ENCODE results near the gene PER2. TPM values are rescaled to one million over a fixed set of nuclear protein-coding genes. Genes with fewer than 3 reads are reported as not detected.

Gene PER2
- total and polyA plus RNA-seq, 8 donors: 4.4 to 188 (median 23.2) TPM

DNA sequence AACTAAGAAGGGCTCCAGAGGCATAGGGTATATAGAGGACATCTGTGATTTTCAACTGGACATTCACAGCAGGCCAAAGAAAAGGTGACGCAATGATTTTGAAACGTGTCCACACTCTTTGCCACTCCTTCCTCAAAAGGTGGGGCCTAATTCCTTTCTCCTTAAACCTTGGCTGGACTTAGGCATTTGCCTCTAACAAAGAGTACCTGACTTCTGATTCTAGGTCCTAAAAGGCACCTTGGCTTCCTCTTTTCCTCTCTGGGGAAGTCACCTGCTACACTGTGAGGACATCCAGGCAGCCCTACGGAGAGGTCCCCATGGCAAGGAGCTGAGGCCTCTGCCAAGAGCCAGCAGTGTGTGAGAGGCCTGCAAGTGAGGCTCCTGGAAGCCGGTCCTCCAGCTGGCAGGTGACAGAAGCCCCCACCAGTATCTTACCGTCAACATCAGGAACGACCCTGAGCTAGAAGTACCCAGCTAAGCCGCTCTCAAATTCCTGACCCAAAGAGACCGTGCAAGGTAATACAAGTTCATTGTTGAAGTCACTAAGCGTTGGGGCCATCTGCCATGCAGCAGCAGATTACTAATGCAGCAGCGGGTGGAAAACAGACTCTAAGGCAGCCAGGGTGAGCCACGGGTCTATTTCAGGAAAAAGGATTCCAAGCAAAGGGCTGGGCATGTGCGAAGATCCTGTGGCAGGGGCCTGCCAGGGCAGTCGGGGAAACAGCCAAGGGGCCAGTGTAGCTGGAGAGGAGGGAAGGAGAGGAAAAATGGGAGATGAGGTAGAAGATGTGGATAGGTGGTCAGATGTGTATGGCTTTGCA, 41.2 kb downstream of the PER2 start:
- WGBS, 5 donors: 69 to 84% (median 79%) methylated on average over 13 of the region's 13 CpGs
- Histone ChIP-seq H3K27ac (peak overlapping the region; percentile 41 to 70 (median 54)), H3K27me3 (no peaks in the 10 kb centered on the region), H3K9me3 (no peaks in the 10 kb centered on the region), H3K4me3 (no peak overlapping the region), H3K36me3 (peaks cover 29 to 87% (median 84%) of the 10 kb centered on the region in 4 donors), H3K4me1 (peaks cover 8 to 25% (median 17%) of the 10 kb centered on the region in 4 donors)
- intact Hi-C loops (cut with DNase I; ENCODE audit: low total_unique reads): no loop called here
- no peak for DNase-seq
- TF ChIP-seq EP300 (IDR thresholded peaks at IDR 0.05) (no peak), POLR2AphosphoS5 (IDR thresholded peaks at IDR 0.05) (peak in 1 of 3 donors; percentile 63)

DNA sequence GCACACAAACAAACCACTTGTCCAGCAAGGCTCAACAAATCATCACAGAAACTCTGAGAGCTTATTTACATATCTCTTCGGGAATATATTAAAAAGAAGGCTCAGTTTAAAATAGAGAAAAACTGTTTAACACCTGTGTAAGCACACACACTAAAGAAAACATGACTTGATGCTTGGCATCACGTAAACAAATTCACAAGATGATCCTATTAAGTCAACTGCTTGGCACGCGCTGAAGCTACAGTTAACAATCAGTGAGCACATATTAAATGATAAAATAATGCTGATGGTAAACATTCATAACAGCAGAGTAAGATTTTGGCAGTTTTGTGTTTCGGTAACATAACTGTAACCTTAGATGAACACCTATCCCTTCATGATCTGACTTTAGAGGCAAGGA, 44.3 kb downstream of the PER2 start:
- no peak overlapping the region for H3K27ac ChIP-seq
- peaks cover 4 to 57% (median 53%) of the 10 kb centered on the region in 4 donors for H3K36me3 ChIP-seq
- no peaks in the 10 kb centered on the region for H3K9me3 ChIP-seq
- intact Hi-C loops (cut with DNase I; ENCODE audit: low total_unique reads): no loop called here
- H3K27me3 ChIP-seq: peaks cover 0 to 17% (median 8%) of the 10 kb centered on the region in 3 donors
- H3K4me1 ChIP-seq: peaks cover 25 to 41% (median 36%) of the 10 kb centered on the region in 4 donors
- DNase-seq: no peak
- no peak overlapping the region for H3K4me3 ChIP-seq
- no peak for TF ChIP-seq POLR2A (IDR thresholded peaks at IDR 0.05)
- TF ChIP-seq POLR2AphosphoS5 (IDR thresholded peaks at IDR 0.05): no peak
- TF ChIP-seq, protein P1, sequence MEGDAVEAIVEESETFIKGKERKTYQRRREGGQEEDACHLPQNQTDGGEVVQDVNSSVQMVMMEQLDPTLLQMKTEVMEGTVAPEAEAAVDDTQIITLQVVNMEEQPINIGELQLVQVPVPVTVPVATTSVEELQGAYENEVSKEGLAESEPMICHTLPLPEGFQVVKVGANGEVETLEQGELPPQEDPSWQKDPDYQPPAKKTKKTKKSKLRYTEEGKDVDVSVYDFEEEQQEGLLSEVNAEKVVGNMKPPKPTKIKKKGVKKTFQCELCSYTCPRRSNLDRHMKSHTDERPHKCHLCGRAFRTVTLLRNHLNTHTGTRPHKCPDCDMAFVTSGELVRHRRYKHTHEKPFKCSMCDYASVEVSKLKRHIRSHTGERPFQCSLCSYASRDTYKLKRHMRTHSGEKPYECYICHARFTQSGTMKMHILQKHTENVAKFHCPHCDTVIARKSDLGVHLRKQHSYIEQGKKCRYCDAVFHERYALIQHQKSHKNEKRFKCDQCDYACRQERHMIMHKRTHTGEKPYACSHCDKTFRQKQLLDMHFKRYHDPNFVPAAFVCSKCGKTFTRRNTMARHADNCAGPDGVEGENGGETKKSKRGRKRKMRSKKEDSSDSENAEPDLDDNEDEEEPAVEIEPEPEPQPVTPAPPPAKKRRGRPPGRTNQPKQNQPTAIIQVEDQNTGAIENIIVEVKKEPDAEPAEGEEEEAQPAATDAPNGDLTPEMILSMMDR (IDR thresholded peaks at IDR 0.05): no peak
- TF ChIP-seq EP300 (IDR thresholded peaks at IDR 0.05): no peak
- 71 to 82% (median 77%) methylated on average over 5 of the region's 5 CpGs for WGBS, 5 donors

DNA sequence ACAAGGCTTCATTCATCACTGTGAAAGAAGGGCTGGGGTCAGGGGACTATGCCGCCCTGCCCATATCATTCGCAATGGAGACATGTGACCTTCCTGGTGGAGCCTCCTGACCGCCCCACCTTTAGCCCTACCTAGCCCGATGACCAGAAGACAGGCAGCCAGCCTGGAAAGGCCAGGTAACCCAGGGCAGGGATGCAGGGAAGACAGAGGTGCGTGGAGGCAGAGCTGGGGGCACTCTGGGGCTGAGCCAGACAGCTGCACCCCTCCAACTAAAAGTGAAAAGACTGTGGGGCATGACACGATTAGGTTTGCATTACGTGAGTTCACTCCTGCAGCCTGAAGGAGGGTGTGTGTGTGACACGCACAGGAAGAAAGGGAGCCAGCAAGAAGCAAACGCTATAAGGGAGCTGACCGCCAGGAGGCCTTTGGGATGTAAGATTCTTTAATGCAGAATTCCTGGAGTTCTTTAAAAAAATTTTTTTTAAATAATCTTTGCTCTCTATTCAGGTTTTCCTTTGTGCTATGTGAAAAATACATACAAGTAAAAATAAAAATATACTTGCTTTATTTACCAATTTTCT, 44.8 kb downstream of the PER2 start:
- peaks cover 0 to 23% (median 14%) of the 10 kb centered on the region in 3 donors for H3K27me3 ChIP-seq
- TF ChIP-seq EP300 (IDR thresholded peaks at IDR 0.05) (no peak), POLR2AphosphoS5 (IDR thresholded peaks at IDR 0.05) (no peak)
- TF ChIP-seq, protein P1 (IDR thresholded peaks at IDR 0.05): no peak
- 76 to 86% (median 79%) methylated on average over 10 of the region's 10 CpGs for WGBS, 5 donors
- H3K4me3 ChIP-seq: no peak overlapping the region
- peak overlapping the region in 2 of 5 donors; percentile 53 to 68 for H3K27ac ChIP-seq
- DNase-seq: no peak
- H3K4me1 ChIP-seq: peaks cover 28 to 47% (median 42%) of the 10 kb centered on the region in 4 donors
- no peaks in the 10 kb centered on the region for H3K9me3 ChIP-seq
- H3K36me3 ChIP-seq: peaks cover 4 to 51% (median 48%) of the 10 kb centered on the region in 4 donors
- intact Hi-C loops (cut with DNase I; ENCODE audit: low total_unique reads): no loop called here

DNA sequence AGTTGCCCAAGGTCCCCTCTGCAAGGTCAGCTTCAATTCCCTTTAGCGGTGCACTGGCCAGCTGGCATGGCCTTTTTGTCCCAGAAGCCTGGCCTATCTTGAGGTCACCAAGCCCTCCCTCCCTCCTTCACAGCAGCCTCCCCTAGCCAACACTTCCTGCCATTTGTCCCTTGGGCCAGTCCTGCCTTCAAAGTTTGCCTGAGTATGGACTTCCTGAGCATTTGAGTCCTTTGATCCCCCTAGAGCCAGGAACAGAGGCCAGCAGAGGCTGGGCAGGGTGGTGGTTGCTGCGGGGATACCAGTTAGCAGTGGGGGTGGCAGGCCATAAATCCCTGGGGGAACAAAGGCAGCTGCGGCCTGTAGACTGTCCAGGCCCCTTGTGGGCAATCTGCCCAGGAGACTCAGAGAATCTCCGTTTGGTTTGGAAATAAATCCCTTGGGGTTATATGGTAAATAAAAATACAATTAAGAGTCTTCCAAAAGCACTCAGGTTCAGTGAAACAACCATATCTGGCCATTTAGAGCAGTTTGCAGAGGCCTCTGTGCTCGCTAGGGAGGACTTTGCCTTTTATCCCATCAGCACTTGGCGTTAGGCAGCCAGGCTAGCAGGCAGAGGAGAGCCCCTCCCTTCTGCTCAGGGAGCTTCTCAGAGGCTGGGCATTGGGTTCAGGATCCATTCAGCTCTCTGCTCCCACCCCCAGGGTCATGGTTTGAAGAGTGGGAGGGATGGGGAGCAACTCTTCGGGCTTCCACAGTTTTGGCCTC, 45.5 kb downstream of the PER2 start:
- H3K36me3 ChIP-seq: peaks cover 4 to 46% (median 41%) of the 10 kb centered on the region in 4 donors
- TF ChIP-seq EP300 (IDR thresholded peaks at IDR 0.05) (no peak), POLR2AphosphoS5 (IDR thresholded peaks at IDR 0.05) (peak in 1 of 3 donors; percentile 29)
- WGBS, 5 donors: 37 to 54% (median 41%) methylated on average over 7 of the region's 7 CpGs
- no peak overlapping the region for H3K4me3 ChIP-seq
- peaks cover 0 to 30% (median 16%) of the 10 kb centered on the region in 3 donors for H3K27me3 ChIP-seq
- no peaks in the 10 kb centered on the region for H3K9me3 ChIP-seq
- intact Hi-C loops (cut with DNase I; ENCODE audit: low total_unique reads): no loop called here
- peaks cover 28 to 46% (median 43%) of the 10 kb centered on the region in 4 donors for H3K4me1 ChIP-seq
- peak overlapping the region in 4 of 5 donors; percentile 42 to 68 (median 58) for H3K27ac ChIP-seq
- peak; percentile 46 to 66 for DNase-seq

DNA sequence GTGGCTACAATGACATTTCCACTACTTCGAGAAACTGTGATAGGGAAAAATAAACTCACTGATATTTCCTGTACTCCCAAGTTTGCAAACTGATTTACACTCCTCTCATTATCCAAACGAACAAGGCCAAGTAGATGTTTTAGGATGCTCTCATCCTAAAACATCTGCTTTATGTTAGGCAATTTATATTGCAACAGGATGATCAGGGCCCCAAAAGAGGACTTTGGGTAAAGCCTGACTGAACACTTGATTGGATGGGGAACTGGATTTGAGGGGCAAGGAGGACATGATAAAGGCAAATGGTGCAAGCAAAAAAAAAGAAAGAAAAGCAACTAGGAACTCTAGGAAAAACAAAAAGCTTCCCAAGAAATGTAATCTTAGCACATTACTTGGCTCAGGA, 46.4 kb downstream of the PER2 start:
- TF ChIP-seq POLR2AphosphoS5 (IDR thresholded peaks at IDR 0.05): no peak
- TF ChIP-seq, protein P1 (IDR thresholded peaks at IDR 0.05): no peak
- TF ChIP-seq EP300 (IDR thresholded peaks at IDR 0.05): no peak
- TF ChIP-seq POLR2A (IDR thresholded peaks at IDR 0.05): no peak
- intact Hi-C loops (cut with DNase I; ENCODE audit: low total_unique reads): no loop called here
- Histone ChIP-seq H3K9me3 (no peaks in the 10 kb centered on the region), H3K36me3 (peaks cover 4 to 37% (median 32%) of the 10 kb centered on the region in 4 donors), H3K4me1 (peaks cover 28 to 46% (median 37%) of the 10 kb centered on the region in 4 donors), H3K27me3 (peaks cover 0 to 30% (median 16%) of the 10 kb centered on the region in 3 donors), H3K27ac (peak overlapping the region in 2 of 5 donors; percentile 53 to 77), H3K4me3 (no peak overlapping the region)
- WGBS, 5 donors: 37 to 60% (median 50%) methylated on average over 2 of the region's 2 CpGs
- no peak for DNase-seq
